Stimulated activated CD4-positive, alpha-beta T cell treated with anti-CD3 and anti-CD28 coated beads, Interleukin-15, amount 100 ng/mL, for 24 hours (primary cell): ENCODE results near the gene ATP6V1G1.

ENCODE experiments used
- DNase-seq: peaks from one replicate; pipeline ENCODE4 v3.0.0-alpha.2; 2020

The ATP6V1G1 gene

DNA sequence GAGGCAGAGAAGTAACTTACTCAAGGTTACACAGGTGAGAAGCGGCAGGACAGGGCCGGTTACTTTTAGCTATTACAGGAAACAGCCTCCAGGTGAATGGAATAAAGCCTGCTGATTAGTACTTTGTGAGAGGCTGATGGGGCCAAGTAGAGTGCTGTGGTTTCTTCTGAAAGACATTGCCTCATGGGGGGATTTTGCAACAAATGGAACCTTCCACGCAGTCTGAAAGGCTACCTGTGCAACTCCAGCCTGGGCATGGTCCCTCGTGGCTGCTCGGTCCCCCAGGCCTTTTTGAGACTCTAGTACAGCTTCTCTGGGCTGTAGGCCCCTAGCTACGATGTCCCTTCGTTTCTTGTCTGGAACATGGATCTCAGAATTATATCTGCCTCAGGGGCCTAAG lies 25.5 kb downstream of the ATP6V1G1 start:
- no peak for DNase-seq

DNA sequence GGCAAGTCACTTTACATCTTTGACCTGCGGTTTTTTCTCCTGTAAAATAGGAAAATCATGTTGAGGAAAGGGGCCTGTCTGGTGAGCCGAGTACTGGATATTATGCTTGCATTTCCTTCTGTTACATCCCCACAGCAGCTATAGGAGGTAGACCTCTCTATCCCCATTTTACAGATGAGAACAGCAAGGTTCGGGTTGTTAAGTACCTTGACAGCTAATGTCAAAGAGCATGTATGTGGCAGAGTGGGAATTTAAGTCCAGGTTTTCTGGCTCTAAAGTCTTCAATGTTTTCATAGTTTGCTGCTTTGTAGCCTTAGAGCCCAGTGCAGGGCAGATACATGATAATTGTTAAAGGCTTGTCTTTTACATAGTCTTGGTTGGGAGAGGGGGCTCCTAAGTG lies 26.4 kb downstream of the ATP6V1G1 start:
- no peak for DNase-seq

DNA sequence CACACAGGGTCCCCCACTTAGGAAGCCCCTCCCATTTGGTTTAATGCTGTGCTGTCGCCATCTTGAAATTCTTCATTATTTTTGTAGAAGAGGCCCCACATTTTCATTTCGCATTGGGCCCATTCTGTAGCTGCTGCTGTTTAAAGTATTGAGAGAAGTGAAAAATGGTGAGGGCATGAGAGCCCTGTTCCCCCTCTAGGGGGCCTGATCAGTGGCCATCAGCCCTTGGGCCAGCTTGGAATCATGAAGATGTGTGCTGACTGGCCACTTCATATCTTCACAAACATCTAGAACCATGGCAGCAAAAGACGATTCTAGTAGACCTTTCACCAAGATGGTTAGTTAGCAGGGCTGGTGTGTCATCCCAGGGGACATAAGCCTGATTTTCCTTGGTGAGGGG lies 26.8 kb downstream of the ATP6V1G1 start:
- DNase-seq: no peak

DNA sequence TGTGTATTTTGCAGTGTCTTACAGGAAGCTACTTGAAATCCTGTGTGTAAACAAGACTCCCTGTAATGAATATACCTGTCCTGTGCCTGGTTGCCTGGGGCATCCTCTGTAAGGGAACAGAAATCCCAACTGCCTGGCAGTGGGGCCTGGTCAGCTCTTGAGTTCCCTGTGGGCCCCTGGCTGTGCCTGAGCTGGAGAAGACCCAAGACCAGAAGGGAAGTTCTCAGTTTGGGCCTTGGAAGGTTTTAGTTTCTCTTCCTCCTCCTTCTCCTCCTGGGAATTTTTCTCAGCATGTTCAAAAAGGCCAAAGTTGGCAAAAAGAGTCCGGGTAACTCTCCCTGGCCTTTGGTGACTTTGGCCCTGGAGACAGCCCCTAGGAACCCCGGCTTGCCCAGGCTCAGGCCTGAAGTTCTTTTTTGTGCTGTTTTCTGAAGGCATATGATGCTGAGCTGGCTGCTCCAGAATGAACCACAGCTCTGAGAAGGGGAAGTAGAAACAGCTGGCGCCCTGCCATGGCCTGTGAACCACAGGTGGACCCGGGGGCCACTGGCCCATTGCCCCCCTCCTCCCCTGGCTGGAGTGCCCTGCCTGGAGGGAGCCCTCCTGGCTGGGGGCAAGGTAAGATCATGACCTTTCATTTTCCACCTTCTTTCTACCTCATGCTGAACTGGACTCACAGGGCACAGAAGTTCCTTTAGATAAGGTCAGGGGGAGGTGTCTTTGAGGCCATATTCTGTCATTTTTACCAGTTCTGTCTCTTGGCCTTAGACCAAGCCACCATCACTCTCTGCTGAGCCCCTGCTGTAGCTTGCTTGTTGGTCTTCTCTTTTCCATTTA lies 29.3 kb downstream of the ATP6V1G1 start:
- DNase-seq: no peak

DNA sequence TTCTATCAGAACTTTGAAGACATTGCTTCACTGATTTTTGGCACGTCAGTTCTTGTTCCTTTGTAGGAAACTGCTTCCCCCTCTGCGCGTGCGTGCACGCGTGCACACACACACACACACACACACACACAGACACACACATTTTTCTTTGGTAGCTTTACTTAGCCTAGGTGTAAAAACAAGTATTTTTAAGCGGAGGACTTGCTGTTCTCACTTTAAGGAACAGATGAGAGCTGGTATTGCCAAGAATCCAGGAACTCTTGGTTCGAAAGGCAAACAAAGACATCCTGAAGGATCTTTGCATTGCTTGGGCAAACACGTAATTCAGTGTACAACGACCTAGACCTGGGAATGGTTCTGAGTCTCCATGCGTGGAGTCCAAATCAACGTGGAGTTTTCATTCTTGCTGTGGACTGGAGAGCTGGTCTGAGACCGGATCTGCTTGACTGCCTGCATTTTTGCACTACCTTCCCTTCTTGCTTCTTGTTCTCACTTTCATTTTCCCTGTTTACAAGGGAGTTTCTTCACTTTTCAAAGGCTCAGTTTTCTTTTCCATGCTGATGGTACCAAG lies 31.7 kb downstream of the ATP6V1G1 start:
- DNase-seq: no peak

DNA sequence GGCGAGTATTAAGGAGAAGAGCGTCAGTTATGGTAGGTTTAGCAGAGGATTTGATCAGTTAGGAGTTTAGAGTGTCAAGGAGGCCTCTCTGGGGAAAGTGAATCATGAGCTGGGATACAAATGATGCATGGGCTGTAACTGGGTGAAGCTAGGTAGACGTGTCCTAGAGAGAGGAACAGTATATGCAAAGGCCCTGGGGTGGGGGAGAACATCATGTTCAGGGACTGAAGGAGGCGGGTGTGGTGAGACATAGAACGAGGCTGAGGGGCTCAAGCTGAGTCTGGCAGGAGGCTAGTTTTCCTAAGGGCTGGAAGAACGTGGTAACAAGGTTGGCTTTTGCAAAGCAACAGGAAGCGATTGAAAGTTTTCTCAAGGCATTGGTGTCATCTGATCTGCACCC lies 34.0 kb downstream of the ATP6V1G1 start:
- DNase-seq: no peak

DNA sequence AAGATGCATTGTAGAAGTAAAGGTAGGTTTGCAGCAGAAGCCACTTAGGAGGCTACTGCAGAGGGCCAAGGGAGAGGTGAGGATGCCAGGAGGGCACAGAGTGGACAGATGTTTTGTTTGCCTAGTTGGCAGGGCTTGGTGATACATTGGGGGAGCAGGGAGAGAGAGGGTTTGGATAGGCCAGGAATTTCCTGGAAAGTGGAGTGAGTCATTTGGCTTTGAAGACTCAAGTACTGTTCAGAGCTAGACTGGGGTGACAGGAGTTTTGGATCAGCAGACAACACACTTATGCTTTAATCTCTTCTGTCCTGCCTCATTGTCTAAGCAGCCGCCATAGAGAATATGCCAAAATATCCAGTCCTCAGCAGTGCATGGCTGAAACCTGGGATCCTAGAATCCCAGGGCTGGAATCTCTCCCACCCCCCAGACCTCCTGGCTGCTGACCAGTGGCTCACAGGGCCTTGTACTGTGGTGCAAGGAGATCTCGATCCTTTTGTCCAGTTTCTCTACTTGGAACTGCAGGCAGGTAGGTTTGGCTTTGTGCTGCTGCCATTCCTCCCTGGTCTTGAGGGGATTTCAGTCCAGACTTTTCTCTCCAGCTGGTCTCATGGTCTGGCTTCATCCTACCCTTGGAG lies 34.5 kb downstream of the ATP6V1G1 start:
- DNase-seq: no peak

DNA sequence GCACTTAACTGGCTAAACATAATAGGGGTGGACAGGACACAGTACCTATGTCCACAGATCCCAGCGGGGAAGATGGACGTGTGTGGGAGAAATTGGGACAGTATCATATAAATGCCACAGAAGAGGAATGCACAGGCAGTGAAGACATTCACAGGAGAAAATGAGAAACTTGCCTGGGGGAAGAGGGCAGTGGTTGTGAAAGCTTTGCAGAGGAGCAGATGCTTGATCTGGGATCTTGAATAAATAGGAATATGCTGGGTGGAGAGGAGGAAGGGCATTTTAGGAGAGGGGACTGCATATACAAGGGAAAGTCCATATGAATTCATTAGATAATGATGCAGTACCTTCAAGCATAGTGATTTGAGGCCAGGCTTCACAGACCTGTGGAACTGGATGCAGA lies 37.1 kb downstream of the ATP6V1G1 start:
- no peak for DNase-seq

DNA sequence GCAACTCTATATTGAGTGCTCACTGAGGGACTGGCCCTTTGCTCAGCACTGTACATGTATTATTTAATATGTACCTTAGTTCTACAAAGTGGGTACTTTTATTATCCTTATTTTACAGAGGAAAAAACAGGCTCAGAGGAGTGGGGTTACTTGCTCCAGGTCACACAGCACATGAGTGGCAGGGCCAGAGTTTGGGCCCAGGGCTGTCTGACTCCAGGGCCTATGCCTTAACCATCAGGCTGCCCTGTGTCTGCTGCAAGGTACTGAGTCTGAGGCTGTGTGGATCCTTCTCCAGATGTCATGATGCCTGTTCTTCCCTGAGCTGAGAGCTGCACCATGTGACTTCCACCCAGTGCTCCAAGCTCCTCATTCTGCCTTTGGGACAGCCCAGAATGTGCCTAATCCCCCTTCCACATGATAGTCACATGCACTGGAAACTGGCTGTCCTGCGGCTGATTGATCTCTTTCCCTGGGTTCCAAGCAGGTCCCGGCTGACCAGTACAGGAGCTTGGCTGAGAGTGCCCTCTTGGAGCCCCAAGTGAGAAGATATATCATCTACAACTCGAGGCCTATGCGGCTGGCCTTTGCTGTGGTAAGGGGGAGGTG lies 38.9 kb downstream of the ATP6V1G1 start:
- no peak for DNase-seq

DNA sequence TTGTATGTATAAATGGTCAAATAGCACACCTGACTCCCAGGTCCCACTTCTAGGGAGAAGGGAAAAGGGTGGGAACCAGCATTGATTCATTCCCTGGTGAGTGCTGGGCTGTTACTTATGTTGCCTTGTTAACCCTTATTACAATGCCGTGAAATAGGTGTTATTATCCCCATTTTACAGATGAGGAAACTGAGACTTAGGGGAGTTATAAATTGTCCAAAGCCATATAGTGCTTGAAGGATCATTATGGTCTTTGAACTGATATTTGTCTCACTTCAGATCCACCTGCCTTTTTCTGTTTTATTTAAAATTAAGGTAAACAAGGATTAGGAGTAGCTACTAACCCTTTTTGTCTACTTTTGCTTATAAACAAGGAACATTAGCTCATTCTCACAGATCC lies 40.0 kb downstream of the ATP6V1G1 start:
- no peak for DNase-seq

DNA sequence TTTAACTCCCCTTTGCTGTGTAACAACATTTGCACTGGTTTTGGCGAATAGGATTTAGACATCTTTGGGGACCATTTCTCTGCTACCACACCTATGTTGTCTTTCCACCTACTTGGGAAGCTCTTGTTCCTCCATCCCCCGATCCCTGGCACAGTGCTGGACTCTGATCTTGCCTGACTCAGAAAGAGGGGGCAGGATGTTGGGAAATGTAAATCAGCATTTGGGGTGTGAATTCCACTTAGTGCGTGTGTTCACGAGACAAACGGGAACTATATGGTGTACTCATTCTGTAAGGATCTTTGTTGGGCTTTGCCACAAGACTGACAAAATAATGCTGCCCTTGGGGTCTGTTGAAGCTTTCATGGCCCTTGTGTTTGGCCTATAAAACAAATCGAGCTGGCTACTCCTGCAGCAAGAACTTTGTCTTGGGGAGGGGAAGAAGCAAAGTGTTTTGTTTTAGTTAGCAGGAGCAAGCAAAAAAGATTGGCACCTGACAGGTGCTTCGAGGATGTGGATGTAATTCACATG lies 42.1 kb downstream of the ATP6V1G1 start:
- DNase-seq: no peak

DNA sequence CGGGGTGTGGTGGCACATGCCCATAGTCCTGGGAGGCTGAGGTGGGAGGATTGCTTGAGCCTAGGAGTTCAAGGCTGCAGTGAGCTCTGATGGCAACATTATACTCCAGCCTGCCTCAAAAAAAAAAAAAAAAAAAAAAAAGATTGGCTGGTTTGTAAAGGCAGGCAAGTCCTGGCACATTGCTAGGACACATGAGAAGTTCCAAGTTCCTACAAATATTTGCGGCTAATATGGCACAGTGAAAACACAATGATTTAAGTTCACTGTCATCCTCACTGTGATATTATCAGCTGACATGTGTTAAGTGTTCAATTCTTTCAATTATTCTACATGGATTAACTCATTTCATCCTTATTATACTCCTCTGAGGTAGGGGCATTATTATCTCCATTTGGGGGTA lies 43.6 kb downstream of the ATP6V1G1 start:
- DNase-seq: no peak

DNA sequence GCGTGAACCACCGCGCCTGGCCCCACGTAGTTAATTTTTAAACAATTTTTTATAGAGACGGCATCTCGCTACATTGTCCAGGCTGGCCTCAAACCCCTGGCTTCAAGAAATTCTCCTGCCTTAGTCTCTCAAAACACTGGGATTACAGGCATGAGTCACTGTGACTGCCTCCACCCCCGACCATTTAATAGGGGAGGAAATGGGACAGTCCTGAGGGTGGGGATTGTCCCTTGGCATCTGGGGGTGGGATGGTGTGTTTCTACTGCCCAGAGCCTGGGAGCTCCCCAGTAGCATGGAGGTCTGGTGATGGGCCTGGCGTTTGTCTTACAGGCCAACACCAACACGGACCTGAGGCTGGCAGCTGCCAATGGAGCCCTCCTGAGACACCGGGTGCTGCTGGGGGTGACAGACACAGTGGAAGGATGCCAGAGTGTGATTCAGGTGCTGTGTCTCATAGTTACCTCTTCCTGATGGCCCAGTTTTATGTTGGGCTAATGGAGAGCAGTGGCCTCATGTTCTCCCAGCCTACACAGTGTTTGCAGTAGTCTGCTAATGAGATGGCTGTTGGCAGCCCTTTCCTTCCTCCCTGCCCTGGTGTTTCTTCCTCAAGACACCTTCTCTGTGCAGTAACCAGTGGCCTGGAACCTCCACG lies 46.0 kb downstream of the ATP6V1G1 start:
- DNase-seq: no peak

DNA sequence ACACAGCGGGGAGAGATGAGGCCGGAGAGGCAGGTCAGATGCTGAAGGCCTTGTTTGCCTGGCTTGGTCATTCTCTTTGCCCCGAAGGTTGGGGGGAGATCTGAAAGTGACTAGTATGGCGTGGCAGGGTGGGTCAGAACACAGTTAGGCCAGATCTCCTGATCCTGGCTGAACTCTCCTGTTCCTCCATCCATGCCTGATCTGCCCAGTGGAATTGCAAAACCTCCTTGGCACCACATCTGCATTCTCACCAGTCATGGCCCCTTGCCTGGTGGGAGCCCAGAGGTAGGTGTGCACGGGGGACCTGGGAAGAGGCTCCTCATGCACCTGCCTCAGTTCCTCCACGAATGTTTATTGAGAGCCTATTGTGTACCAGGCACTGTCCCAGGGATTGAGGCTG lies 46.8 kb downstream of the ATP6V1G1 start:
- no peak for DNase-seq

DNA sequence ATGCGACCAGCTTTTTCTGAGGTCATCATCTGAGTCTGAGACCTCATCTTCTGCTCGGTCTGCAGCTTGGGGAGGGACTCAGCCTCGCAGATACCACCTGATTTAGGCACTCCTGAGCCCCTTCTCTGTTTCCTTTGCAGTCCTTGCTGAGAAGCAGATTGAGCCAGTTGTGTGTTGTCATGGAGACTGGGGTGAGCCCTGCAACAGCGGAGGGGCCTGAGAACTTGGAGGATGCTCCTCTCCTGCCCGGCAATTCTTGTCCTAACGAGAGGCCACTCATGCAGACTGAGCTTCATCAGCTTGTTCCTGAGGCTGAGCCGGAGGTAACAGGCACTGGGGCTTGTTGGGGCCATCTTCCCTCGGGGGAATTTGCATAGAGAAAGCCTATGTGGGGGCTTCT lies 50.8 kb downstream of the ATP6V1G1 start:
- no peak for DNase-seq

DNA sequence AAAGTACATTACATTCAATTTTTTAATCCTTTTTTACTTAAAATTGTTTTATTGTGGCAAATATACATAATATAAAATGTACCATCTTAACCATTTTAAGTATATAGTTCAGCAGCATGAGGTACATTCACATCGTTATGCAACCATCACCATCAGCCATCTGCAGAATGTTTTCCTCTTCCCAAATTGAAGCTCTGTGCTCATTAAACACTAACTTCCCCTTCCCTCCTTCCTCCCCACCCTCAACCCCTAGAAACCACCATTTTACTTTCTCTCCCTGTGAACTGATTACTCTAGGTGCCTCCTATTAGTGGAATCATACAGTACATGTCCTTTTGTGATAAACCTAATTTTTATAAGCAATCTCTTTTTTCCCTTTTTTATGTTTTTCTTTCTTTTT lies 54.4 kb downstream of the ATP6V1G1 start:
- DNase-seq: no peak

DNA sequence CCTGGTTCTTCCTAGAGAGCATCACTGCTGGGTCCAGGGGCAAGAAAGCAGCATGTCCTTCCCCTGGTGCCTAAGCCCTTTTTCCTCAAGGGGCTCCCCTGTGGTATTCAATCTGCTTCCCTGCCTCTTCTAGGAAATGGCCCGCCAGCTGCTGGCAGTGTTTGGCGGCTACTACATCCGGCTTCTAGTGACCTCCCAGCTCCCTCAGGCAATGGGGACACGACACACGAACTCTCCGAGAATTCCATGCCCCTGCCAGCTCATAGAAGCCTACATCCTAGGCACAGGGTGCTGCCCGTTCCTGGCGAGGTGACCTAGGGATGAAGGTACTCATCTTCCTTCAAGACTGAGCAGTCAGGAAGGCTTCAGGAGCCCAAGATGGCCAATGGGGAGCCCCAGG lies 55.4 kb downstream of the ATP6V1G1 start:
- DNase-seq: no peak

DNA sequence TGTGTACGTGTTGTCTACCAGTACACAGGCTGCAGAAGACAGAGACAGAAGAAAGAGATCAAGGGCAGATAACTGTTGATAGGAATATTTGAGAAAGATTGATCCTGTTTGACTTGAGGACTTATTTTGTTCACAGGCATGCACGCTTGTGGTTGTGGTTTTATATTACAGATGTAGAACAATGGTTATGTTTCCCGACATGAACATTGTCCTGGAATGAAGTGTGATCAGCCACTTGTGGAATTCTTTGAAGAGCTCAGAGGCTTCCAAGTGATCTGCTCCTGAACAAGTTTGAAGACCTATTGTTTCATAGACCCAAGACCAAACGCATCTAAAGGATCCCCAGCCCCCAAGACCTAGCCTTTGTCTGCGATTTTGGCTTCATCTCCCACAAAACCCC lies 56.3 kb downstream of the ATP6V1G1 start:
- DNase-seq: no peak
